HL-60 (cell line): Measurements from ENCODE around the gene C17orf113.
A peak's percentile ranks its signal among the peaks of the same experiment; 100 is the strongest.

Source experiments
- DNase-seq, 2 experiments: peaks; one replicate each; pipeline ENCODE4 v3.0.0-alpha.2; 2010 to 2020; ENCODE audit warnings: low read depth in 1 of 2, low spot score in 1 of 2
- H3K27ac ChIP-seq: fragments of 250-450 bp; sonication (Bioruptor Pico); replicated peaks from 2 replicates; pipeline ENCODE4 v1.5.1; 2020; ENCODE audit warnings: mild to moderate bottlenecking, moderate library complexity
- H3K27me3 ChIP-seq: fragments of 250-450 bp; sonication (Bioruptor Pico); 2 replicates; pipeline ENCODE4 v1.5.1; 2021; ENCODE audit warnings: mild to moderate bottlenecking, moderate library complexity; ENCODE audit not compliant: insufficient read depth, poor library complexity, severe bottlenecking
- H3K4me3 ChIP-seq: replicated peaks from 2 replicates; pipeline ENCODE4 v1.5.1; 2011; ENCODE audit warnings: mild to moderate bottlenecking, control low read depth, low read length; ENCODE audit not compliant: insufficient read depth
- GABPA ChIP-seq: IDR thresholded peaks from 2 replicates; pipeline ENCODE4 v1.6.1; 2012; ENCODE audit warnings: low read depth
- POLR2AphosphoS5 ChIP-seq: IDR thresholded peaks from 2 replicates; pipeline ENCODE4 v1.6.1; 2012; ENCODE audit warnings: low read depth
- REST ChIP-seq: IDR thresholded peaks from 2 replicates; pipeline ENCODE4 v1.6.1; 2012; ENCODE audit warnings: low read depth; ENCODE audit not compliant: insufficient replicate concordance
- SPI1 ChIP-seq: IDR thresholded peaks from 2 replicates; pipeline ENCODE4 v1.6.1; 2012; ENCODE audit warnings: low read depth, mild to moderate bottlenecking, borderline replicate concordance
- TF ChIP-seq, protein P1 (sequence below): IDR thresholded peaks from one replicate; pipeline ENCODE4 v1.5.1; 2011; ENCODE audit warnings: low read length, control low read depth, inconsistent platforms; ENCODE audit not compliant: insufficient read depth

C17orf113 gene

DNA sequence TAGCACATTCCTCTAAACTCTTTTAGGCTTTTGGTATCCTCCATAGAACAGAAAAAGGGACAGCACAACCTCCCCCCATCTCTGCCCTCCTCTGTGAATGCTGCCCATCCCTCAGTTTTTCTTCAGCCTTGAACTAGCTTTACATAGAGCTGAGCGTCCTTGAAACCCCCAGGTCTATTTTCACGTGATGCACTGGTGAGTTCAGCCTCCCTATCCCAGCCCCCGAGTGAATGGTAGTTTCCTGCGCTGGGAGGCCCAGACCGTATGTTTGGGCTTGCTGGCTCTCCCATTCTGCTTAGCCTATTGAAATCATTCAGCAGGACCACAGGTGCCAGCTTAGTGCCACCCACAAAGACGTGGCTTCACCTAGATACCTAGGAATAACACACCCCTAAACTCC lies 25.4 kb upstream of the C17orf113 start:
- DNase-seq, result no peak
- TF ChIP-seq REST (no peak), GABPA (no peak), POLR2AphosphoS5 (no peak), SPI1 (no peak)
- TF ChIP-seq, protein P1, sequence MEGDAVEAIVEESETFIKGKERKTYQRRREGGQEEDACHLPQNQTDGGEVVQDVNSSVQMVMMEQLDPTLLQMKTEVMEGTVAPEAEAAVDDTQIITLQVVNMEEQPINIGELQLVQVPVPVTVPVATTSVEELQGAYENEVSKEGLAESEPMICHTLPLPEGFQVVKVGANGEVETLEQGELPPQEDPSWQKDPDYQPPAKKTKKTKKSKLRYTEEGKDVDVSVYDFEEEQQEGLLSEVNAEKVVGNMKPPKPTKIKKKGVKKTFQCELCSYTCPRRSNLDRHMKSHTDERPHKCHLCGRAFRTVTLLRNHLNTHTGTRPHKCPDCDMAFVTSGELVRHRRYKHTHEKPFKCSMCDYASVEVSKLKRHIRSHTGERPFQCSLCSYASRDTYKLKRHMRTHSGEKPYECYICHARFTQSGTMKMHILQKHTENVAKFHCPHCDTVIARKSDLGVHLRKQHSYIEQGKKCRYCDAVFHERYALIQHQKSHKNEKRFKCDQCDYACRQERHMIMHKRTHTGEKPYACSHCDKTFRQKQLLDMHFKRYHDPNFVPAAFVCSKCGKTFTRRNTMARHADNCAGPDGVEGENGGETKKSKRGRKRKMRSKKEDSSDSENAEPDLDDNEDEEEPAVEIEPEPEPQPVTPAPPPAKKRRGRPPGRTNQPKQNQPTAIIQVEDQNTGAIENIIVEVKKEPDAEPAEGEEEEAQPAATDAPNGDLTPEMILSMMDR, result no peak

GRCh38 chr17:42072323-42073187 lies 22.2 kb upstream of the C17orf113 start:
- H3K4me3 ChIP-seq, result peak overlapping the region; percentile 24
- peak in 1 of 2 experiments; percentile 6 for DNase-seq

More for the DNA sequence above, 25.4 kb upstream of the C17orf113 start:
- Histone ChIP-seq H3K27me3 (peaks cover 12% of the 10 kb centered on the region), H3K27ac (no peak overlapping the region), H3K4me3 (no peak overlapping the region)

DNA sequence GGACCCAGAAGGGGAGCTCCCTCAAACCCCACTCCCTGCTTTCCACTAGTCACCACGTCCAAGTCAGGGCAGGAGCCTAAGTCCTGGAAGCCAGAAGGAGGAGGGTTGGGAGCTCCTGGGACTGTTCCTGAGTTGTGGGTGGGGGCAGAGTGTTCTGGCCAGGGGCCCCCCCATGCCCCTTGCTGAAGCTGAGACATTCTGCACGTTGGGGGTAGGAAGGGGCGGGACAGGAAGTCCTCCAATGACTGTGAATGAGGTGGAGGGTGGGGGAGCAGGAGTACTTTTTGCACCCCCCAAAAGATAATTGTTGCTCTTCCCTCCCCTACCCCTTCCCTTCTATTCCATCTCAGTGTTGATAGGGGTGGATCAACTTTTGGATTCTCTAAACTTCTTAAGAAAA lies 21.4 kb upstream of the C17orf113 start:
- DNase-seq, result no peak
- Histone ChIP-seq H3K27ac (no peak overlapping the region), H3K4me3 (no peak overlapping the region), H3K27me3 (peaks cover 12% of the 10 kb centered on the region)
- TF ChIP-seq, protein P1, result no peak
- TF ChIP-seq REST, result no peak
- TF ChIP-seq GABPA, result no peak
- no peak for TF ChIP-seq SPI1
- no peak for TF ChIP-seq POLR2AphosphoS5

More at GRCh38 chr17:42072323-42073187, 22.2 kb upstream of the C17orf113 start:
- peaks cover 12% of the 10 kb centered on the region for H3K27me3 ChIP-seq
- no peak for TF ChIP-seq GABPA
- TF ChIP-seq POLR2AphosphoS5, result no peak
- TF ChIP-seq, protein P1, result no peak
- peak; percentile 68 for TF ChIP-seq SPI1
- H3K27ac ChIP-seq, result no peak overlapping the region
